Measurements from ENCODE around the gene KLHL30.

Gene KLHL30

GRCh38 chr2:238103465-238104225 lies 34.8 kb upstream of the KLHL30 start:
- 93 to 94% methylated on average over 18 of the region's 18 CpGs for WGBS, 2 experiments
- H3K27ac ChIP-seq (ENCODE audit: insufficient read depth, low read depth, low read length, poor library complexity, severe bottlenecking), result no peak overlapping the region

GRCh38 chr2:238104226-238104690 lies 34.2 kb upstream of the KLHL30 start:
- no peaks in the 10 kb centered on the region for H3K36me3 ChIP-seq (ENCODE audit: control insufficient read depth, insufficient read depth, low read length)
- H3K9me3 ChIP-seq (ENCODE audit: control insufficient read depth, low read length), result no peaks in the 10 kb centered on the region
- no peak overlapping the region for H3K27ac ChIP-seq (ENCODE audit: insufficient read depth, low read depth, low read length, poor library complexity, severe bottlenecking)
- H3K27me3 ChIP-seq (ENCODE audit: control insufficient read depth, insufficient read depth, low read length, poor library complexity, severe bottlenecking), result no peaks in the 10 kb centered on the region
- no peak overlapping the region for H3K4me3 ChIP-seq (ENCODE audit: insufficient read depth, low read depth, low read length)
- H3K4me1 ChIP-seq (ENCODE audit: control insufficient read depth, insufficient read depth, low read length), result peaks cover 15% of the 10 kb centered on the region
- 89 to 91% methylated on average over 14 of the region's 14 CpGs for WGBS, 2 experiments

More at GRCh38 chr2:238103465-238104225, 34.8 kb upstream of the KLHL30 start:
- Histone ChIP-seq H3K9me3 (ENCODE audit: control insufficient read depth, low read length) (no peaks in the 10 kb centered on the region), H3K27me3 (ENCODE audit: control insufficient read depth, insufficient read depth, low read length, poor library complexity, severe bottlenecking) (no peaks in the 10 kb centered on the region), H3K4me3 (ENCODE audit: insufficient read depth, low read depth, low read length) (no peak overlapping the region), H3K36me3 (ENCODE audit: control insufficient read depth, insufficient read depth, low read length) (no peaks in the 10 kb centered on the region), H3K4me1 (ENCODE audit: control insufficient read depth, insufficient read depth, low read length) (peaks cover 10% of the 10 kb centered on the region)

GRCh38 chr2:238104691-238105371 lies 33.6 kb upstream of the KLHL30 start:
- no peak overlapping the region for H3K27ac ChIP-seq (ENCODE audit: insufficient read depth, low read depth, low read length, poor library complexity, severe bottlenecking)
- H3K4me1 ChIP-seq (ENCODE audit: control insufficient read depth, insufficient read depth, low read length), result peaks cover 15% of the 10 kb centered on the region
- 92 to 95% methylated on average over 21 of the region's 21 CpGs for WGBS, 2 experiments

GRCh38 chr2:238105506-238106338 lies 32.7 kb upstream of the KLHL30 start:
- H3K4me1 ChIP-seq (ENCODE audit: control insufficient read depth, insufficient read depth, low read length), result peaks cover 15% of the 10 kb centered on the region
- no peak overlapping the region for H3K27ac ChIP-seq (ENCODE audit: insufficient read depth, low read depth, low read length, poor library complexity, severe bottlenecking)
- H3K4me3 ChIP-seq (ENCODE audit: insufficient read depth, low read depth, low read length), result no peak overlapping the region
- no peaks in the 10 kb centered on the region for H3K36me3 ChIP-seq (ENCODE audit: control insufficient read depth, insufficient read depth, low read length)
- H3K27me3 ChIP-seq (ENCODE audit: control insufficient read depth, insufficient read depth, low read length, poor library complexity, severe bottlenecking), result no peaks in the 10 kb centered on the region
- no peaks in the 10 kb centered on the region for H3K9me3 ChIP-seq (ENCODE audit: control insufficient read depth, low read length)
- WGBS, 2 experiments, result 93 to 95% methylated on average over 28 of the region's 28 CpGs

More at GRCh38 chr2:238104691-238105371, 33.6 kb upstream of the KLHL30 start:
- Histone ChIP-seq H3K4me3 (ENCODE audit: insufficient read depth, low read depth, low read length) (no peak overlapping the region), H3K36me3 (ENCODE audit: control insufficient read depth, insufficient read depth, low read length) (no peaks in the 10 kb centered on the region), H3K9me3 (ENCODE audit: control insufficient read depth, low read length) (no peaks in the 10 kb centered on the region), H3K27me3 (ENCODE audit: control insufficient read depth, insufficient read depth, low read length, poor library complexity, severe bottlenecking) (no peaks in the 10 kb centered on the region)

- H3K4me1 ChIP-seq (ENCODE audit: control insufficient read depth, insufficient read depth, low read length), result peaks cover 15% of the 10 kb centered on the region
- no peaks in the 10 kb centered on the region for H3K27me3 ChIP-seq (ENCODE audit: control insufficient read depth, insufficient read depth, low read length, poor library complexity, severe bottlenecking)
- no peak overlapping the region for H3K27ac ChIP-seq (ENCODE audit: insufficient read depth, low read depth, low read length, poor library complexity, severe bottlenecking)
- 81 to 83% methylated on average over 13 of the region's 13 CpGs for WGBS, 2 experiments
- no peak overlapping the region for H3K4me3 ChIP-seq (ENCODE audit: insufficient read depth, low read depth, low read length)
- no peaks in the 10 kb centered on the region for H3K36me3 ChIP-seq (ENCODE audit: control insufficient read depth, insufficient read depth, low read length)
- H3K9me3 ChIP-seq (ENCODE audit: control insufficient read depth, low read length), result no peaks in the 10 kb centered on the region
Observed at GRCh38 chr2:238106339-238106697, 32.1 kb upstream of the KLHL30 start.

- Histone ChIP-seq H3K27ac (ENCODE audit: insufficient read depth, low read depth, low read length, poor library complexity, severe bottlenecking) (no peak overlapping the region), H3K4me3 (ENCODE audit: insufficient read depth, low read depth, low read length) (no peak overlapping the region), H3K36me3 (ENCODE audit: control insufficient read depth, insufficient read depth, low read length) (no peaks in the 10 kb centered on the region), H3K4me1 (ENCODE audit: control insufficient read depth, insufficient read depth, low read length) (peaks cover 15% of the 10 kb centered on the region), H3K27me3 (ENCODE audit: control insufficient read depth, insufficient read depth, low read length, poor library complexity, severe bottlenecking) (no peaks in the 10 kb centered on the region), H3K9me3 (ENCODE audit: control insufficient read depth, low read length) (peaks cover 2% of the 10 kb centered on the region)
- 83 to 84% methylated on average over 28 of the region's 28 CpGs for WGBS, 2 experiments
Observed at GRCh38 chr2:238106698-238107524, 31.6 kb upstream of the KLHL30 start.

- no peaks in the 10 kb centered on the region for H3K36me3 ChIP-seq (ENCODE audit: control insufficient read depth, insufficient read depth, low read length)
- peaks cover 15% of the 10 kb centered on the region for H3K4me1 ChIP-seq (ENCODE audit: control insufficient read depth, insufficient read depth, low read length)
- no peak overlapping the region for H3K27ac ChIP-seq (ENCODE audit: insufficient read depth, low read depth, low read length, poor library complexity, severe bottlenecking)
- H3K27me3 ChIP-seq (ENCODE audit: control insufficient read depth, insufficient read depth, low read length, poor library complexity, severe bottlenecking), result no peaks in the 10 kb centered on the region
- peaks cover 2% of the 10 kb centered on the region for H3K9me3 ChIP-seq (ENCODE audit: control insufficient read depth, low read length)
- 89 to 92% methylated on average over 28 of the region's 28 CpGs for WGBS, 2 experiments
- no peak overlapping the region for H3K4me3 ChIP-seq (ENCODE audit: insufficient read depth, low read depth, low read length)
Observed at GRCh38 chr2:238107525-238108422, 30.7 kb upstream of the KLHL30 start.

GRCh38 chr2:238108423-238109183 lies 29.9 kb upstream of the KLHL30 start:
- Histone ChIP-seq H3K4me3 (ENCODE audit: insufficient read depth, low read depth, low read length) (no peak overlapping the region), H3K27me3 (ENCODE audit: control insufficient read depth, insufficient read depth, low read length, poor library complexity, severe bottlenecking) (no peaks in the 10 kb centered on the region), H3K4me1 (ENCODE audit: control insufficient read depth, insufficient read depth, low read length) (peaks cover 15% of the 10 kb centered on the region), H3K9me3 (ENCODE audit: control insufficient read depth, low read length) (peaks cover 2% of the 10 kb centered on the region), H3K36me3 (ENCODE audit: control insufficient read depth, insufficient read depth, low read length) (no peaks in the 10 kb centered on the region), H3K27ac (ENCODE audit: insufficient read depth, low read depth, low read length, poor library complexity, severe bottlenecking) (no peak overlapping the region)
- WGBS, 2 experiments, result 44% methylated on average over 17 to 19 of the region's 19 CpGs
